Measurements from ENCODE around the gene EAF2. TPM values are rescaled to one million over a fixed set of nuclear protein-coding genes. Genes with fewer than 3 reads are reported as not detected.

Gene EAF2
- total RNA-seq, 1 experiment from 2014 or later, result 3.4 TPM

Other genes with a start within 250 kb of the EAF2 start
- gene FBXO40, start 241.8 kb upstream of the EAF2 start, total RNA-seq (2014; rRNA removed; shearing (Covaris generic)), result not detected in 2 replicates
- gene HCLS1, start 174.3 kb upstream of the EAF2 start, total RNA-seq (2014; rRNA removed; shearing (Covaris generic)), result 0.08 TPM in 1 of 2 replicates, not detected in the other
- gene GOLGB1, start 85.5 kb upstream of the EAF2 start, total RNA-seq (2014; rRNA removed; shearing (Covaris generic)), result 15.0 and 20.0 TPM in 2 replicates
- gene IQCB1, start 149 bp upstream of the EAF2 start, total RNA-seq (2014; rRNA removed; shearing (Covaris generic)), result 14.3 and 15.8 TPM in 2 replicates
- 0.02 and 0.12 TPM in 2 replicates for gene SLC15A2, start 59.2 kb downstream of the EAF2 start, total RNA-seq (2014; rRNA removed; shearing (Covaris generic))
- not detected in 2 replicates for gene ILDR1, start 187.0 kb downstream of the EAF2 start, total RNA-seq (2014; rRNA removed; shearing (Covaris generic))
- 0.39 and 1.6 TPM in 2 replicates for gene CD86, start 220.2 kb downstream of the EAF2 start, total RNA-seq (2014; rRNA removed; shearing (Covaris generic))